ENCODE data around the gene LTBP3. TPM values are rescaled to one million over a fixed set of nuclear protein-coding genes. Genes with fewer than 3 reads are reported as not detected.

Gene LTBP3
- total and polyA plus RNA-seq, 9 of the 15 experiments (the other 6 are each of a cell fraction or from before 2014, with no cell fraction given): 0.06 to 20.5 (median 4.8) TPM

DNA sequence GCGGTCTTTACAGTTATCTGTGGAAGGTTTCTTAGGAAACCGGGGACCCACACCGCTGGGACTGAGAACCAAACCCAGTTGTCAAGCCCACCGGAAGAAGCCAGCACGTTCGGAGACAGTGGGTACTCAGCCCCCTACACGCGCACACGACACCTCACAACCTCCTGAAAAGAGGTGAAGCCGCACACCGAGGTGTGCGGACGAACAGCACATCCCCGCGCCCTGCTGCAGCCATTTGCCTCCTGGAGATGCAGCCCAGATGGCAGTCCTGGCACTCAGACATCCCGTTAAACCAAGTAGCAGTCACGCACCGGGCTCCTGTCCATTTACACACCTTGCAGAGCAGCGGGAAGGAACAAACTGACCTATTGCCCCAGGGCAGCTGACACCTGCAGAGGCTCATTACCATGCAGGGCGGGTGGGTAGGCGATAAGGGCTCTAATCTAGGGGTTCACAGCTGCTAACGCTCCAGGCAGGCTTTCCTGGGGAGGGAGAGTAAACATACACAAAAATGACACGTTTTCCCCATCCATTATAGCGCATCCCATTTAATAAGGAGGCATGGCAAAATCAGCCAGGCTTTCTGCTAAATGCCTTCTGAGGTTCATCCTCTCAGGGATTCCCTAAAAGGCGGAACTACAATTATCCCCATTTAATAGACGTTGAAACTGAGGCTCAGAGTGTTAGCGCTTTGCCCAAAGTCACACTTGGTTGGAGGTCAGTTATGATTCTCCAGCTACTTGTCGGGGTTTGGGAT lies 16.8 kb upstream of the LTBP3 start (continued):
- TF ChIP-seq, protein P1, sequence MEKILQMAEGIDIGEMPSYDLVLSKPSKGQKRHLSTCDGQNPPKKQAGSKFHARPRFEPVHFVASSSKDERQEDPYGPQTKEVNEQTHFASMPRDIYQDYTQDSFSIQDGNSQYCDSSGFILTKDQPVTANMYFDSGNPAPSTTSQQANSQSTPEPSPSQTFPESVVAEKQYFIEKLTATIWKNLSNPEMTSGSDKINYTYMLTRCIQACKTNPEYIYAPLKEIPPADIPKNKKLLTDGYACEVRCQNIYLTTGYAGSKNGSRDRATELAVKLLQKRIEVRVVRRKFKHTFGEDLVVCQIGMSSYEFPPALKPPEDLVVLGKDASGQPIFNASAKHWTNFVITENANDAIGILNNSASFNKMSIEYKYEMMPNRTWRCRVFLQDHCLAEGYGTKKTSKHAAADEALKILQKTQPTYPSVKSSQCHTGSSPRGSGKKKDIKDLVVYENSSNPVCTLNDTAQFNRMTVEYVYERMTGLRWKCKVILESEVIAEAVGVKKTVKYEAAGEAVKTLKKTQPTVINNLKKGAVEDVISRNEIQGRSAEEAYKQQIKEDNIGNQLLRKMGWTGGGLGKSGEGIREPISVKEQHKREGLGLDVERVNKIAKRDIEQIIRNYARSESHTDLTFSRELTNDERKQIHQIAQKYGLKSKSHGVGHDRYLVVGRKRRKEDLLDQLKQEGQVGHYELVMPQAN (IDR thresholded peaks at IDR 0.05; ENCODE audit: borderline replicate concordance): peak; percentile 61; the same call in 1 of the 2 replicates
- TF ChIP-seq FOXK2 (conservative IDR thresholded peaks at IDR 0.05 in 1 of 2, IDR thresholded peaks at IDR 0.05 in 1 of 2; ENCODE audit: low read depth in 2 of 2): peak; percentile 48 to 58; a peak in 2 of 4 replicates
- TF ChIP-seq DACH1 (IDR thresholded peaks at IDR 0.05; ENCODE audit: partially characterized antibody): peak; percentile 87
- TF ChIP-seq GABPA (tag; conservative IDR thresholded peaks at IDR 0.05; ENCODE audit: low read depth): no peak
- no peak for TF ChIP-seq NFRKB (IDR thresholded peaks at IDR 0.05; ENCODE audit: low read depth)
- TF ChIP-seq ETV5 (CRISPR knock-in tag; IDR thresholded peaks at IDR 0.05; ENCODE audit: low read depth): peak; percentile 79; the same call in 1 of the 2 replicates
- TF ChIP-seq STAT5A (IDR thresholded peaks at IDR 0.05; ENCODE audit: borderline replicate concordance, low read length): peak; percentile 83
- peak; percentile 74 for TF ChIP-seq FOXM1 (IDR thresholded peaks at IDR 0.05; ENCODE audit: low read depth)
- no peak; the same call in 1 of the 2 replicates for TF ChIP-seq FOXM1 (CRISPR knock-in tag; IDR thresholded peaks at IDR 0.05; ENCODE audit: low read depth)
- TF ChIP-seq ZNF274 (IDR thresholded peaks at IDR 0.05; ENCODE audit: borderline replicate concordance, low read depth, low read length): peak; percentile 21; the same call in 1 of the 2 replicates
- TF ChIP-seq ZNF280B (CRISPR knock-in tag; IDR thresholded peaks at IDR 0.05): no peak
- no peak for TF ChIP-seq RFX5 (IDR thresholded peaks at IDR 0.05; ENCODE audit: low read depth, low read length)
- no peak for TF ChIP-seq MYBL2 (IDR thresholded peaks at IDR 0.05; ENCODE audit: low read depth)
- TF ChIP-seq MYBL2 (CRISPR knock-in tag; IDR thresholded peaks at IDR 0.05; ENCODE audit: borderline replicate concordance): no peak
- TF ChIP-seq CREM (IDR thresholded peaks at IDR 0.05; ENCODE audit: low read depth): peak; percentile 74
- TF ChIP-seq CEBPB (tag; IDR thresholded peaks at IDR 0.05): no peak
- TF ChIP-seq HDAC3 (IDR thresholded peaks at IDR 0.05; ENCODE audit: borderline replicate concordance, partially characterized antibody): peak; percentile 87
- 0 out of 4 replicates have a peak, but pooled peaks of 1 of the 2 experiments have one; percentile 39 for TF ChIP-seq BCLAF1 (IDR thresholded peaks at IDR 0.05; ENCODE audit: borderline replicate concordance in 1 of 2, control insufficient read depth in 1 of 2, low read depth in 2 of 2, low read length in 1 of 2)
- no peak for TF ChIP-seq TCF7L2 (IDR thresholded peaks at IDR 0.05; ENCODE audit: low read depth, low read length)
- no peak for TF ChIP-seq FOXK1 (CRISPR knock-in tag; IDR thresholded peaks at IDR 0.05; ENCODE audit: borderline replicate concordance)
- TF ChIP-seq XRCC4 (IDR thresholded peaks at IDR 0.05; ENCODE audit: extremely low read depth, insufficient read depth, insufficient read length): no peak
